Liver (tissue), 3 donors: ENCODE measurements around the gene RPL10A.

Experiments
- FOXA1 ChIP-seq: IDR thresholded peaks from 2 replicates; pipeline ENCODE4 v1.6.1; 2016; ENCODE audit warnings: antibody characterized with exemption
- RAD21 ChIP-seq, 2 donors: IDR thresholded peaks; 2 replicates each; pipeline ENCODE4 v1.6.1; 2016; ENCODE audit warnings: antibody characterized with exemption in 2 of 2, mild to moderate bottlenecking in 2 of 2
- REST ChIP-seq: IDR thresholded peaks from 2 replicates; pipeline ENCODE4 v1.6.1; 2016; ENCODE audit warnings: antibody characterized with exemption, mild to moderate bottlenecking
- YY1 ChIP-seq: IDR thresholded peaks from 2 replicates; pipeline ENCODE4 v1.6.1; 2016; ENCODE audit warnings: antibody characterized with exemption, mild to moderate bottlenecking
- TF ChIP-seq, protein P1 (sequence below): fragments of 150-350 bp; IDR thresholded peaks from 2 replicates; pipeline ENCODE4 v1.5.1; 2017; ENCODE audit warnings: improper control_type of control experiment, low read depth, low read length; ENCODE audit not compliant: missing input control
- TF ChIP-seq, protein P2 (sequence below): IDR thresholded peaks from 2 replicates; pipeline ENCODE4 v1.6.1; 2016; ENCODE audit warnings: antibody characterized with exemption
- TF ChIP-seq, protein P3 (sequence below): IDR thresholded peaks from 2 replicates; pipeline ENCODE4 v1.6.1; 2016; ENCODE audit warnings: antibody characterized with exemption
- TF ChIP-seq, protein P4 (sequence below): IDR thresholded peaks from 2 replicates; pipeline ENCODE4 v1.6.1; 2016; ENCODE audit warnings: antibody characterized with exemption
- donor health status: healthy.
- donor health status: healthy.

DNA sequence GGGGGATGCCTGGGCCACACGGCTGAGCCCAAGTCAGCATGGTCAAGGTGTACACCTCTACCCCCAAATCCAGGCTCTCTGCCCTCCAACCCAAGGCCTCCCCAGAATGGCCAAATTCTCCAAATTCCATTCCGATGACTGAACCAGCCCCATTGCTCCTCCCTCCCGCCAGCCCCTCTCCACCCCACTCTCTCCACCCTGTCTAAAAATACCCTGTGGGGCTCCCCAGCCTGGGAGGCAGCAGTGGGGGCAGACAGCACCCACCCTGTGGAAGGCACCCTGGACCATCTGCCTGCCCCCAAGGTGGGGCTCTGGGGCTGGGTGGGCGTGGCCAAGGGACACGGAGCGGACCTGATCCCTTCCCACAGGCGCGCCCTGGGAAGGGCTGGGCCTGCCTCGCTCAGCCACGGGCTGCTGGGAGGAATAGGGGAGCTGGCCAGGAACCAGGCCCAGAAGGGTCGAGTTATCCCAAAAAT, 17.2 kb downstream of the RPL10A start:
- TF ChIP-seq, protein P1, sequence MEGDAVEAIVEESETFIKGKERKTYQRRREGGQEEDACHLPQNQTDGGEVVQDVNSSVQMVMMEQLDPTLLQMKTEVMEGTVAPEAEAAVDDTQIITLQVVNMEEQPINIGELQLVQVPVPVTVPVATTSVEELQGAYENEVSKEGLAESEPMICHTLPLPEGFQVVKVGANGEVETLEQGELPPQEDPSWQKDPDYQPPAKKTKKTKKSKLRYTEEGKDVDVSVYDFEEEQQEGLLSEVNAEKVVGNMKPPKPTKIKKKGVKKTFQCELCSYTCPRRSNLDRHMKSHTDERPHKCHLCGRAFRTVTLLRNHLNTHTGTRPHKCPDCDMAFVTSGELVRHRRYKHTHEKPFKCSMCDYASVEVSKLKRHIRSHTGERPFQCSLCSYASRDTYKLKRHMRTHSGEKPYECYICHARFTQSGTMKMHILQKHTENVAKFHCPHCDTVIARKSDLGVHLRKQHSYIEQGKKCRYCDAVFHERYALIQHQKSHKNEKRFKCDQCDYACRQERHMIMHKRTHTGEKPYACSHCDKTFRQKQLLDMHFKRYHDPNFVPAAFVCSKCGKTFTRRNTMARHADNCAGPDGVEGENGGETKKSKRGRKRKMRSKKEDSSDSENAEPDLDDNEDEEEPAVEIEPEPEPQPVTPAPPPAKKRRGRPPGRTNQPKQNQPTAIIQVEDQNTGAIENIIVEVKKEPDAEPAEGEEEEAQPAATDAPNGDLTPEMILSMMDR: no peak
- TF ChIP-seq FOXA1 (no peak), REST (no peak), RAD21 (IDR thresholded peaks at IDR 0.05) (no peak), YY1 (no peak)
- TF ChIP-seq, protein P2, sequence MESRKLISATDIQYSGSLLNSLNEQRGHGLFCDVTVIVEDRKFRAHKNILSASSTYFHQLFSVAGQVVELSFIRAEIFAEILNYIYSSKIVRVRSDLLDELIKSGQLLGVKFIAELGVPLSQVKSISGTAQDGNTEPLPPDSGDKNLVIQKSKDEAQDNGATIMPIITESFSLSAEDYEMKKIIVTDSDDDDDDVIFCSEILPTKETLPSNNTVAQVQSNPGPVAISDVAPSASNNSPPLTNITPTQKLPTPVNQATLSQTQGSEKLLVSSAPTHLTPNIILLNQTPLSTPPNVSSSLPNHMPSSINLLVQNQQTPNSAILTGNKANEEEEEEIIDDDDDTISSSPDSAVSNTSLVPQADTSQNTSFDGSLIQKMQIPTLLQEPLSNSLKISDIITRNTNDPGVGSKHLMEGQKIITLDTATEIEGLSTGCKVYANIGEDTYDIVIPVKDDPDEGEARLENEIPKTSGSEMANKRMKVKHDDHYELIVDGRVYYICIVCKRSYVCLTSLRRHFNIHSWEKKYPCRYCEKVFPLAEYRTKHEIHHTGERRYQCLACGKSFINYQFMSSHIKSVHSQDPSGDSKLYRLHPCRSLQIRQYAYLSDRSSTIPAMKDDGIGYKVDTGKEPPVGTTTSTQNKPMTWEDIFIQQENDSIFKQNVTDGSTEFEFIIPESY: no peak
- TF ChIP-seq, protein P3, sequence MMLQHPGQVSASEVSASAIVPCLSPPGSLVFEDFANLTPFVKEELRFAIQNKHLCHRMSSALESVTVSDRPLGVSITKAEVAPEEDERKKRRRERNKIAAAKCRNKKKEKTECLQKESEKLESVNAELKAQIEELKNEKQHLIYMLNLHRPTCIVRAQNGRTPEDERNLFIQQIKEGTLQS: no peak
- TF ChIP-seq, protein P4, sequence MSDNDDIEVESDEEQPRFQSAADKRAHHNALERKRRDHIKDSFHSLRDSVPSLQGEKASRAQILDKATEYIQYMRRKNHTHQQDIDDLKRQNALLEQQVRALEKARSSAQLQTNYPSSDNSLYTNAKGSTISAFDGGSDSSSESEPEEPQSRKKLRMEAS: no peak
